Fibroblast of gingiva (primary cell): ENCODE measurements around the gene B3GALT6.

Source experiments
- DNase-seq: peaks from one replicate; pipeline ENCODE4 v3.0.0-alpha.2; 2011; ENCODE audit warnings: low read depth

The B3GALT6 gene

GRCh38 chr1:1262758-1263157 lies 30.7 kb downstream of the B3GALT6 start:
- DNase-seq: no peak

GRCh38 chr1:1264026-1264425 lies 32.0 kb downstream of the B3GALT6 start:
- no peak for DNase-seq

- DNase-seq: peak; percentile 97
Observed at GRCh38 chr1:1264868-1265272, 32.8 kb downstream of the B3GALT6 start.

- no peak for DNase-seq
Observed at GRCh38 chr1:1267488-1268283, 35.6 kb downstream of the B3GALT6 start.

GRCh38 chr1:1268284-1268682 lies 36.2 kb downstream of the B3GALT6 start:
- DNase-seq: no peak

- DNase-seq: no peak
Observed at GRCh38 chr1:1270813-1271212, 38.8 kb downstream of the B3GALT6 start.

- no peak for DNase-seq
Observed at GRCh38 chr1:1272341-1273208, 40.5 kb downstream of the B3GALT6 start.

- DNase-seq: no peak
Observed at GRCh38 chr1:1273209-1273511, 41.1 kb downstream of the B3GALT6 start.

GRCh38 chr1:1273512-1274298 lies 41.7 kb downstream of the B3GALT6 start, which contains the start of gene UBE2J2:
UBE2J2 (minus strand) TSS chr1:1273854; CDS start chr1:1267992, 5,862 bp downstream.
- DNase-seq: peak; percentile 94

GRCh38 chr1:1274299-1274930 lies 42.4 kb downstream of the B3GALT6 start:
- DNase-seq: no peak

- no peak for DNase-seq
Observed at GRCh38 chr1:1274931-1275431, 42.9 kb downstream of the B3GALT6 start.

- no peak for DNase-seq
Observed at GRCh38 chr1:1275836-1276235, 43.8 kb downstream of the B3GALT6 start.

- DNase-seq: no peak
Observed at GRCh38 chr1:1278620-1279019, 46.6 kb downstream of the B3GALT6 start.

GRCh38 chr1:1279028-1279427 lies 47.0 kb downstream of the B3GALT6 start:
- DNase-seq: no peak

- DNase-seq: no peak
Observed at GRCh38 chr1:1280782-1281481, 48.9 kb downstream of the B3GALT6 start.

GRCh38 chr1:1281533-1282321 lies 49.7 kb downstream of the B3GALT6 start:
- no peak for DNase-seq

GRCh38 chr1:1282998-1283397 lies 51.0 kb downstream of the B3GALT6 start:
- DNase-seq: no peak

- no peak for DNase-seq
Observed at GRCh38 chr1:1283821-1284220, 51.8 kb downstream of the B3GALT6 start.
